NCI-H748 (cell line): Measurements from ENCODE around the gene DPYSL5.
"Not testable (repeated sequence)": the region's sequence is repeated elsewhere in the genome, so short reads cannot be mapped to it uniquely, and the experiment has no call there.

ENCODE experiments used
- DNase-seq: peaks from one replicate; lab custom pipeline; 2025; ENCODE audit not compliant: unreplicated experiment; lab: John Stamatoyannopoulos, UW

Gene DPYSL5

GRCh38 chr2:26874514-26874913 lies 26.6 kb downstream of the DPYSL5 start:
- no peak for DNase-seq

- DNase-seq = no peak
Measured at GRCh38 chr2:26875065-26875634, 27.2 kb downstream of the DPYSL5 start.

GRCh38 chr2:26875808-26876207 lies 27.9 kb downstream of the DPYSL5 start:
- DNase-seq = no peak

GRCh38 chr2:26876260-26876659 lies 28.3 kb downstream of the DPYSL5 start:
- no peak for DNase-seq

- no peak for DNase-seq
Measured at GRCh38 chr2:26877276-26877675, 29.3 kb downstream of the DPYSL5 start.

GRCh38 chr2:26880161-26880560 lies 32.2 kb downstream of the DPYSL5 start:
- DNase-seq = no peak

- DNase-seq = no peak
Measured at GRCh38 chr2:26880910-26881435, 33.0 kb downstream of the DPYSL5 start.

- DNase-seq = not testable (repeated sequence)
Measured at GRCh38 chr2:26882220-26882619, 34.3 kb downstream of the DPYSL5 start.

GRCh38 chr2:26883956-26884355 lies 36.0 kb downstream of the DPYSL5 start:
- no peak for DNase-seq

GRCh38 chr2:26884486-26884885 lies 36.6 kb downstream of the DPYSL5 start:
- no peak for DNase-seq

- DNase-seq = no peak
Measured at GRCh38 chr2:26885651-26886329, 37.9 kb downstream of the DPYSL5 start.

- DNase-seq = no peak
Measured at GRCh38 chr2:26886736-26887135, 38.8 kb downstream of the DPYSL5 start.

GRCh38 chr2:26887151-26887550 lies 39.2 kb downstream of the DPYSL5 start:
- DNase-seq = no peak

GRCh38 chr2:26889796-26890195 lies 41.9 kb downstream of the DPYSL5 start:
- no peak for DNase-seq

- DNase-seq = no peak
Measured at GRCh38 chr2:26890341-26891000, 42.5 kb downstream of the DPYSL5 start.

- DNase-seq = no peak
Measured at GRCh38 chr2:26892133-26892532, 44.2 kb downstream of the DPYSL5 start.

GRCh38 chr2:26892922-26893524 lies 45.1 kb downstream of the DPYSL5 start:
- DNase-seq = peak; percentile 5

GRCh38 chr2:26894136-26894535 lies 46.2 kb downstream of the DPYSL5 start:
- no peak for DNase-seq

- DNase-seq = no peak
Measured at GRCh38 chr2:26897807-26898479, 50.0 kb downstream of the DPYSL5 start.

- no peak for DNase-seq
Measured at GRCh38 chr2:26898480-26899078, 50.6 kb downstream of the DPYSL5 start.
